PFSK-1 (cell line): ENCODE measurements around the gene EPB42.

Source experiments
- FOXP2 ChIP-seq: optimal IDR thresholded peaks from 2 replicates; pipeline ENCODE3; 2011; ENCODE audit warnings: borderline replicate concordance, control low read depth, inconsistent platforms; ENCODE audit not compliant: insufficient read depth; ENCODE audit errors: extremely low read length, extremely low read depth
- POLR2AphosphoS5 ChIP-seq: IDR thresholded peaks from 2 replicates; pipeline ENCODE4 v1.6.1; 2012; ENCODE audit warnings: low read depth, mild to moderate bottlenecking, control low read depth, low read length, moderate library complexity
- REST ChIP-seq, 2 experiments: IDR thresholded peaks; 2 replicates each; pipeline versions ENCODE4 v1.6.1 to v1.8.0; 2011 to 2012; ENCODE audit warnings: low read depth in 2 of 2, low read length in 2 of 2, control low read depth in 1 of 2, inconsistent platforms in 1 of 2, mild to moderate bottlenecking in 1 of 2, moderate library complexity in 1 of 2; ENCODE audit not compliant: insufficient read depth in 1 of 2
- SIN3A ChIP-seq: IDR thresholded peaks from 2 replicates; pipeline ENCODE4 v1.6.1; 2012; ENCODE audit warnings: mild to moderate bottlenecking, low read length, moderate library complexity, borderline replicate concordance; ENCODE audit not compliant: insufficient read depth
- TAF1 ChIP-seq: IDR thresholded peaks from 2 replicates; pipeline ENCODE4 v1.6.1; 2012; ENCODE audit warnings: low read length, control low read depth, borderline replicate concordance; ENCODE audit not compliant: insufficient read depth

GRCh38 chr15:43196760-43197548 is 23.9 kb downstream of the EPB42 start:
- no peak for TF ChIP-seq REST (IDR thresholded peaks at IDR 0.05; ENCODE audit: insufficient read depth in 1 of 2, low read depth in 2 of 2, low read length in 2 of 2)
- TF ChIP-seq POLR2AphosphoS5, result no peak
- TF ChIP-seq SIN3A, result no peak
- TF ChIP-seq FOXP2, result no peak
- no peak for TF ChIP-seq TAF1
